ENCODE data around the gene TDRKH.
"Not testable (repeated sequence)": the region's sequence is repeated elsewhere in the genome, so short reads cannot be mapped to it uniquely, and the experiment has no call there.

- not testable (repeated sequence) for TF ChIP-seq CTCF, POLR2A, POLR2AphosphoS5 (IDR thresholded peaks at IDR 0.05)
These were observed 56.3 kb downstream of the TDRKH start for GRCh38 chr1:151733995-151734394.
